GM21360 (cell line): ENCODE data around the gene GLS2.
"Not testable (repeated sequence)": the region's sequence is repeated elsewhere in the genome, so short reads cannot be mapped to it uniquely, and the experiment has no call there.

Source experiments
- ATAC-seq: cut with Tn5 transposase; IDR thresholded peaks from one replicate; pipeline ENCODE4 v1.9.1; 2021; ENCODE audit warnings: mild to moderate bottlenecking, moderate library complexity; ENCODE audit not compliant: unreplicated experiment

Gene GLS2

DNA sequence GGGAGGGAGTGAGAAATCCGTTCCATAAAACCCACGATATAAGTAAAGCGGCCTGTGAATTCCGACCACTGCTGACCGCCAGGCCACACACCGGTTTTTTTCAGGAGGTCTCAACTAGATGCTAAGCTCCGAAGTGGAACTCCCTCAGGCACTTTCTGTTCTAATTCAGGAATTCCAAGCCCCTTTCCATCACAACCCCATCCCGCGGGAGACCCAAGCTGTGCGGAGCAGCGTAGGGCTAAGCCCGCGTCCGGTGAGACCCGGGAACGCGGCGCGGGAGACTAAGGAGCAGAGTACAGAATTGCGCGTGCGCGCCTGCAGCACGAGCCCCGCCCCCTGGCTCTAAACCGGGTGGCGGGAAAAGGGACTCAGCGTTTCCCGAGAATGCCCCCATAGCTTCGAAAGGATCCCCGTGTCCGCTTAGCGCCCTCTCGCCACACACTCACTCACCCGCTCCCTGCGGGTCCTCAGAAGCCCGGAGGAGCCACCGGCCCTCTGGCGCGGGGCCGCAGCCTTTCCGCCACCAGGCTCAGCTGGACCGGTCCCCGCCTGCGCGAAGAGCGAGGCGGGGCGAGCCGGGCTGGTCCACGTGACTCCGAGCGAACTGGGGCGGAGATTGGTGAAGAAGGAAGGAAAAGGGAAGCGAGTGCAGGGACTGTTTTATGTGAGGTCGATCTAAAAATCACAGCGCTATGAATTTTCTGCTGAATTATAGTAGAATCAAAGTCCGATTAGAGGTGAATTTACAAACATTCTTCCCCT lies 38.9 kb downstream of the GLS2 start, which contains the start of gene TIMELESS:
Gene TIMELESS, minus strand, starts transcription at position 567 of the 762 bp plus-strand sequence. CDS start 15,256 bp downstream, outside the sequence.
- ATAC-seq = peak; percentile 91

DNA sequence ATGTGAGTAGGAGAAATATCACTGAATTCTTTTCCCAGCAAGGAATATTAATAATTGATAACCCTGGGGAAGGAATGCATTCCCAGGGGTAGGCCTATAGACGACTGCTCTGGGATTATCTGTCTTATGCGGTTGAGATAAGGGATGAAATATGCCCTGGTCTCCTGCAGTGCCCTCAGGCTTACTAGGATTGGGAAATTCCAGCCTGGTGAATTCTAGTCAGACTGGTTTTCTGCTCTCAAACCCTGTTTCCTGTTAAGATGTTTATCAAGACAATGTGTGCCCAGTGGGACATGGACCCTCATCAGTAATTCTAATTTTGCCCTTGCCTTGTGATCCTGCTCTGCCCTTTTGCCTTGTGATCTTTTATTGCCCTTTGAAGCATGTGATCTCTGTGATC lies 44.8 kb downstream of the GLS2 start:
- ATAC-seq = not testable (repeated sequence)

DNA sequence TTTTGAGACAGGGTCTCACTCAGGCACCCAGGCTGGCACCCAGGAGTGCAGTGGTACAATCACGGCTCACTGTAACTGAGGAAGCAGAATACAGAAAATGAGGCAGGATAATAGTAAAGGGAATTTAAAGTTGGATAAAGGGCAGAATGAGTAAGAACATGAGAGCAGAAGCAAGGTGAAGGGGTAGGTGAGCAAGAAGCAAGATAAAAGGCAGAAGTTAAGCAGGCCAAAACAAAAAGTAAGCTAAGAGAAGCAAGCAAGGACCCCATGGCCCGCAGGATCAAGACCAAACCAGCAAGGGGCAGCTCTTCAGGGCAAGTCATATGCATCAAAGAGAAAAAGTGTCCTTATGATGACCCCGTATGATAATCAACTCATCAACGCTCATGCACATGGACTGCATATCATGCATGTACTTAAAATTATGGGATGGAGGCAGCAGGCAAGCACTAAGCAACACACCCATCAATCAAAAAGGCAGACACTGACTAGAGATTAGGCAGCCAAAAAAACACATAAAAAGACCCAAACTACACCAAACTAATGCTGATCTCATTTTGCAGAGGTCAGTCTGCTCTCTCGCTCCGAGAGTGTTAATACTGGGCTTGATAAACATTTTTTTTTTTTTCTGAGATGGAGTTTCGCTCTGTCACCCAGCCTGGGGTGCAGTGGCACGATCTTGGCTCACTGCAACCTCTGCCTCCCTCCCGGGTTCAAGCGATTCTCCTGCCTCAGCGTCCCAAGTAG lies 50.4 kb downstream of the GLS2 start:
- no peak for ATAC-seq

DNA sequence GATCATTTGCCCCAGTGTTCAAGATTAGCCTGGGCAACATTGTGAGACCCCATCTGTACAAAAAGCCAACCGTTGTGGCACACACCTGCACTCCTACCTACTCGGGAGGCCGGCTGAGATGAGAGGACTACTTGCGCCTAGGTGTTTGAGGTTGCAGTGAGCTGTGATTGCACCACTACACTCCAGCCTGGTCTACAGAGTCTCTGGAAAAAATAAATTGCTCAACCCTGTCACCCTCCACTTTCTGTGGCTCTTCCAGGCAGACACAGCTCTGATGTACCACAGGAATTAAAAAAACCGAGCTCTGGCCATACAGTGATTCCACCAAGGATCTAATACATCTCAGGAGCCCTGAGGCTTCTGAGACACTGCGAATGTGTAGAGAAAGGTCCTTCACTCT lies 53.1 kb downstream of the GLS2 start:
- no peak for ATAC-seq

DNA sequence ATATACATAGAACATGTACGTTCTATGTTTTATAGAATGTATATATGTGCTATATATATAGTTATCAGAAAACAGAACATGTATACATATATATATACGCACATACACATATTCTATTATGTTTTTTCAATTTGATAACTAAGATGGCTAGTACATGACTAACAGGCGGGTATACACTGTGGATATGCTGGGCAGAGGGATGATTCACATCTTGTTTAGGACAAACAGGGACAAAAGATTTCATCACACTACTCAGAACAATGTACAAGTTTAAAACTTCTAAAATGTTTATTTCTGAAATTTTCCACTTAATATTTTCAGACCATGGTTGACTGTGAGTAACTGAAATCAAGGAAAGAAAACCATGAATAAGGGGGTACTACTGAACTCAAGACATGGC lies 56.1 kb downstream of the GLS2 start:
- no peak for ATAC-seq

DNA sequence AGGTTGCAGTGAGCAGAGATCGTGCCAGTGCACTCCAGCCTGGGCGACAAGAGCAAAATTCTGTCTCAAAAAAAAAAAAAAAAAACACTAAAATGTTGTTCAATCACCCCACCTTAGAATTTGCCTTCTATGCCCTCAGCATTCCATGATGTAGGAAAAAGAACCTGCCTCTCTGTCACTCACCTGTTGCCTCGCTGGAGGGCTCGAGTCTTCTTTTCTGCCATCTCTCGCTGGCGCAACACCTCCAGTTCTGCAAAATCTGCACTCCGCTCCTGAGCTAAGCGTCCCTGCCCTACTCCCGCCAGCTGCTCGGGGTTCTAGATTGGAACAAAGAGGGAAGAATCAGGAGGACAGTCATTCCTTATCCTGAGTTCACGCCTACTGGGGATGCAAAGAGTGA lies 56.7 kb downstream of the GLS2 start:
- no peak for ATAC-seq

DNA sequence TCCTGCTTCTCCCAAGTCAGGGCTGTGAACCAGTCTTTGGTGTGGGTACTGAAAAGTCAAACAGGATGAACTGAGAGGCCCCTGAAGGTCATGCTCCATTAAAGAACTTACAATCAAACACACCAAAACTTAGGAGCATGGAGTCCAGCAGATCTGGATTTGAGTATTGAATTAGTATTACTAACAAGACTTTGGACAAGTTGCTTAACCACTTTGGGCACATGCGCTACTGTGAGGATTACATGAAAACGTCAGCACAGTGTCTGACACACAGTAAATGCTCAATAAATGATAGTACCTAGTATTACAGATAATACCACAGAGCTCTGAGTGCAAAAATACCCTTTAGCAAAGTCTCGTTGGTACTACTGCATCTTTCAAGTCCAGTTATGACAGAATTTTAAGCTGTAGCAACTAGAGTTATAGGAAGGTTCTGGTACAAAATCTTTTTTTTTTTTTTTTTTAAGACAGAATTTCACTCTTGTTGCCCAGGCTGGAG lies 62.0 kb downstream of the GLS2 start:
- ATAC-seq = no peak

DNA sequence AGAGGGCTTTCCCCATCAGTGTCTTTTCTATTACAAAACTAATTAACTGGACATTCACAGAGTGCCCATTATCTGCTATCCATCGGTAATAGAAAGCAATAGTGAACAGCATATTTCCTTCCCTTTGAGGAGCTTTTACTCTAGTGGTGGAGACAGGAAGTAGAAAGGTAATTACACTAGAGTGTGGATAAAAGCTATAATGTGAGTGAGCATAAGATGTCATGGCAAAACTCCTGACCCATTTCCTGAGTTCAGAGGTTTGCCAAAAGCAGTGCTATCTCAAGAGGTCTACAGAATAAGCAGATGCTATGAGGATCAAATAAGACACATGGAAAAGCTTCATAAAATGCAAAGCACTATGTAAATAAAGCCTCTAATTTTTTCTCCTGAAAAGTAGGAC lies 62.8 kb downstream of the GLS2 start:
- no peak for ATAC-seq
